SHP77 (cell line): ENCODE data around the gene ACSL6.

Experiments
- DNase-seq, 2 experiments: peaks; one replicate each; lab custom pipeline; 2025; lab: John Stamatoyannopoulos, UW

Gene ACSL6

GRCh38 chr5:132046880-132047299, 35.4 kb upstream of the ACSL6 start:
- DNase-seq: no peak

- no peak for DNase-seq
Observed at GRCh38 chr5:132044207-132044606, 32.7 kb upstream of the ACSL6 start.

GRCh38 chr5:132037353-132037752, 25.9 kb upstream of the ACSL6 start:
- DNase-seq: no peak

GRCh38 chr5:132033122-132033521, 21.7 kb upstream of the ACSL6 start:
- DNase-seq: no peak

- DNase-seq: no peak
Observed at GRCh38 chr5:132032196-132032595, 20.7 kb upstream of the ACSL6 start.

GRCh38 chr5:132030610-132031009, 19.2 kb upstream of the ACSL6 start:
- no peak for DNase-seq

- DNase-seq: no peak
Observed at GRCh38 chr5:132029609-132030330, 18.3 kb upstream of the ACSL6 start.

- no peak for DNase-seq
Observed at GRCh38 chr5:132027027-132027426, 15.6 kb upstream of the ACSL6 start.

GRCh38 chr5:132026516-132027008, 15.1 kb upstream of the ACSL6 start:
- DNase-seq: no peak

- DNase-seq: no peak
Observed at GRCh38 chr5:132025403-132025971, 14.0 kb upstream of the ACSL6 start.

- peak; percentile 2 to 22 for DNase-seq
Observed at GRCh38 chr5:132024789-132025402, 13.4 kb upstream of the ACSL6 start.

GRCh38 chr5:132024117-132024435, 12.6 kb upstream of the ACSL6 start:
- no peak for DNase-seq

GRCh38 chr5:132023258-132024116, 12.0 kb upstream of the ACSL6 start:
- no peak for DNase-seq

GRCh38 chr5:132022737-132023136, 11.3 kb upstream of the ACSL6 start:
- no peak for DNase-seq

- DNase-seq: no peak
Observed at GRCh38 chr5:132021654-132022053, 10.2 kb upstream of the ACSL6 start.

GRCh38 chr5:132020568-132021339, 9.3 kb upstream of the ACSL6 start:
- no peak for DNase-seq

GRCh38 chr5:132019857-132020555, 8.5 kb upstream of the ACSL6 start:
- no peak for DNase-seq

GRCh38 chr5:132019337-132019736, 7.9 kb upstream of the ACSL6 start:
- no peak for DNase-seq

GRCh38 chr5:132017738-132018625, 6.5 kb upstream of the ACSL6 start:
- no peak for DNase-seq

GRCh38 chr5:132017316-132017715, 5.9 kb upstream of the ACSL6 start:
- DNase-seq: no peak
